Measurements from ENCODE around the gene SUPT5H.

Gene SUPT5H

GRCh38 chr19:39406656-39407409 lies 38.5 kb upstream of the SUPT5H start, which contains the start of gene ZFP36:
ZFP36 (plus strand) TSS chr19:39406847; CDS start chr19:39406905, 58 bp downstream.
- H3K4me3 Mint-ChIP-seq, result peak within 1 kb of the TSS; percentile 95
- no peaks in the 10 kb centered on the region for H3K9me3 Mint-ChIP-seq (ENCODE audit: low read depth)
- peaks cover 5% of the 10 kb centered on the region for H3K36me3 Mint-ChIP-seq
- H3K27ac Mint-ChIP-seq, result peak within 1 kb of the TSS; percentile 92
- H3K27me3 Mint-ChIP-seq, result no peaks in the 10 kb centered on the region
- peaks cover 53% of the 10 kb centered on the region for H3K4me1 Mint-ChIP-seq (ENCODE audit: low read depth)

DNA sequence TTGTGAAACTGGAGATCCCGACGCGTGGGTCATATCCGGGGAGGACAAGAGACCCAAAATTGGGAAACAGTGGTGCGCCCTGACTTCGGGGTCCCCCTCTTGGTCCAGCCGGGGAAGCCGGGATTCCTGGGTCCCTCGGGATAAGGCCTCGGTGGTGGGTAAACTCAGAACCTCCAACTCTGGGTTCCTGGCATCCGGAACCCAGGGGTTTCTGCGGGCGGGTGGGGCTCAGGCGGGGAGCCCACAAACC lies 38.0 kb upstream of the SUPT5H start:
- Mint-ChIP-seq H3K27ac (peak overlapping the region; percentile 92), H3K27me3 (no peaks in the 10 kb centered on the region), H3K9me3 (ENCODE audit: low read depth) (no peaks in the 10 kb centered on the region), H3K36me3 (peaks cover 5% of the 10 kb centered on the region), H3K4me1 (ENCODE audit: low read depth) (peaks cover 52% of the 10 kb centered on the region), H3K4me3 (peak overlapping the region; percentile 95)

- H3K27ac Mint-ChIP-seq, result peak overlapping the region; percentile 92
- peaks cover 5% of the 10 kb centered on the region for H3K36me3 Mint-ChIP-seq
- H3K27me3 Mint-ChIP-seq, result no peaks in the 10 kb centered on the region
- peaks cover 49% of the 10 kb centered on the region for H3K4me1 Mint-ChIP-seq (ENCODE audit: low read depth)
- no peaks in the 10 kb centered on the region for H3K9me3 Mint-ChIP-seq (ENCODE audit: low read depth)
- peak overlapping the region; percentile 95 for H3K4me3 Mint-ChIP-seq
These were observed 37.6 kb upstream of the SUPT5H start for GRCh38 chr19:39407660-39408391.

- H3K27me3 Mint-ChIP-seq, result no peaks in the 10 kb centered on the region
- H3K4me3 Mint-ChIP-seq, result peak overlapping the region; percentile 95
- H3K36me3 Mint-ChIP-seq, result peaks cover 5% of the 10 kb centered on the region
- H3K4me1 Mint-ChIP-seq (ENCODE audit: low read depth), result peaks cover 50% of the 10 kb centered on the region
- H3K9me3 Mint-ChIP-seq (ENCODE audit: low read depth), result no peaks in the 10 kb centered on the region
- peak overlapping the region; percentile 92 for H3K27ac Mint-ChIP-seq
These were observed 36.8 kb upstream of the SUPT5H start for GRCh38 chr19:39408392-39409207.

- peak overlapping the region; percentile 93 for H3K27ac Mint-ChIP-seq
- peak overlapping the region; percentile 95 for H3K4me3 Mint-ChIP-seq
- no peaks in the 10 kb centered on the region for H3K9me3 Mint-ChIP-seq (ENCODE audit: low read depth)
- H3K27me3 Mint-ChIP-seq, result no peaks in the 10 kb centered on the region
- peaks cover 5% of the 10 kb centered on the region for H3K36me3 Mint-ChIP-seq
- H3K4me1 Mint-ChIP-seq (ENCODE audit: low read depth), result peaks cover 53% of the 10 kb centered on the region
These were observed 36.0 kb upstream of the SUPT5H start for GRCh38 chr19:39409208-39410016.

DNA sequence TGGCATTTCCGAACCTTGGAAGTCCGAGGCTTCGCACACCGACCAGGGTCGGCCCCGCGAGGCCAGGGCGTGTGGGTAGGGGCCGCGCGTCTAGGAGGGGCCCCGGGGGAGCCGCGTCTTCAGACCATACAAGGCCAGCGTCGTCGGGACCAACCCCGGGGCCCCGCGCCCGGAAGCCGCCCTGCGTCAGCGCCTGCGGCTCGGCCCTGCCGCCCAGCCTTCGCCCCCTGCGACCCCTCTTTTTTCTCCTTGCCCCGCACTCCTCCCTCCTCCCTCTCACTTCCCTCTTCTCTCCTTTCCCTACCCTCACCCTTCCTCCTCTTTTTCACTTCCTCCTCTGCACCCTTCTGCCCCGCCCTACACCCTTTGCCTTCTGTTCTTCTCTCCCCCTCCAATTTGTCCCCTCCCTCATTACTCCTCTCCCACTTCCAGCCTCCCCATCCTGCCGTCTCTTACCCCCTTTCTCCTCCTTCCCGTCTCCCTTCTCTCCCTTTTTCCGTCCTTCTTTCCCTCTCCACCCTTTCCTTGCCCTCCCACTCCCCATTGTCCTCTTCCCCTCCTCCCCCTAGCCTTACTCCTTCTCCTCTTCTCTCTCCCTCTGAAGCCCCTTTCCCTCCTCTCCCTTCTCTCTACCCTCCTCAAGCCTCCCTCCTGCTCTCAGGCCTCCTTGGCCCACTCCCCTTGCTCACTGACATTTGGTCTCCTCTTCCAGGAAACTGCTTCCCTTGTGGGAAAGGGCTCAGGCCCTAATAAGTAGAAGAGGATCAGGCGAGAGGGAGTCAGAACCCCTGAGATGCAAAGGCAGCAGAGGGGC lies 35.2 kb upstream of the SUPT5H start:
- H3K27me3 Mint-ChIP-seq, result no peaks in the 10 kb centered on the region
- peak overlapping the region; percentile 84 for H3K4me3 Mint-ChIP-seq
- H3K4me1 Mint-ChIP-seq (ENCODE audit: low read depth), result peaks cover 51% of the 10 kb centered on the region
- H3K36me3 Mint-ChIP-seq, result peaks cover 5% of the 10 kb centered on the region
- H3K27ac Mint-ChIP-seq, result peak overlapping the region; percentile 93
- no peaks in the 10 kb centered on the region for H3K9me3 Mint-ChIP-seq (ENCODE audit: low read depth)

DNA sequence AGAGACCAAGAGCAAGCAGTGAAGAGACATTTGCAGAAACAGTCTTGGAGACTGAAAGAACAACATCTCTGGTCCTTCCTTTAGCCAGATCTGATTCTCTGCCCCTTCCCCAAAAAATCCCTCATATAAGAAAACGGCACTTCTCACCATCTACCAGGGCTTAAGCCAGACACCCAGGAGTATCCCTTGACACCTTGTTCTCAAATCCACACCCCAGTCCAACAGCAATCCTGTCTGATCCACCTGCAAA lies 34.6 kb upstream of the SUPT5H start:
- Mint-ChIP-seq H3K9me3 (ENCODE audit: low read depth) (no peaks in the 10 kb centered on the region), H3K36me3 (peaks cover 5% of the 10 kb centered on the region), H3K27me3 (no peaks in the 10 kb centered on the region), H3K4me3 (peak overlapping the region; percentile 84), H3K4me1 (ENCODE audit: low read depth) (peaks cover 45% of the 10 kb centered on the region), H3K27ac (peak overlapping the region; percentile 93)

DNA sequence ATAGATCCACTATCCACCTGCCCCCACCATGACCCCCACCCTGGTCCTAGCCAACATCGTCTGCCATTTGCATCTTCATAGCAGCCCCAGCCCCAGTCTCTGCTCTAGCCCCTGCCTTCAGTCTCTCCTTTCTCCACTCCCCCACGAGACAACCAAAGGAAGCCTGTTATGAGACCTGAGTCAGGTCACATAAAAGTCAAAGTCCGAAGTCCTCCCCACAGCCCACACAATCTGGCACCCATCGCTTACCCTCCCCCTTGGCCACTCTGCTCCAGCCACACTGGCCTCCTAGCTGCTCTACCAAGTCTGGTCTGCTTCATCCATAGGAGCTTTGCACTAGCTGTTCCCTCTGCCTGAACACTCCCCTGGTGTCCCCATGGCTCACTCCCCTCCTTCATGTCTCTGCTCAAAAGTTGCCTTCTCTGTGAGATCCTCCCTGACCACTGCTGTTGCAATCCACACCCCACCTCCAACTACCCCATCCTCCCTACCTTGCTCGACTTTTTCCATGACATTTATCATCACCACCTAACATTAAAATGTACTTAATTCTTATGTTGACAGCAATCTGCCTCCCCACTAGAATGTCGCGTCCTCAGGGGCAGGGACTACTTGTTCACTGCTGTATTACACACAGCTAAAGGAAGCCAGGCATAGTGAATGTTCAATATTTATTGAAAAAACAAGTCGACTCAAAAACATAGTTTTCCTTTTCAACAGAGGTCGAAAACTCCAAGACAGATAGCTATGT lies 34.1 kb upstream of the SUPT5H start:
- peaks cover 5% of the 10 kb centered on the region for H3K36me3 Mint-ChIP-seq
- H3K9me3 Mint-ChIP-seq (ENCODE audit: low read depth), result no peaks in the 10 kb centered on the region
- H3K4me3 Mint-ChIP-seq, result peak overlapping the region; percentile 84
- peaks cover 42% of the 10 kb centered on the region for H3K4me1 Mint-ChIP-seq (ENCODE audit: low read depth)
- peak overlapping the region; percentile 93 for H3K27ac Mint-ChIP-seq
- no peaks in the 10 kb centered on the region for H3K27me3 Mint-ChIP-seq

DNA sequence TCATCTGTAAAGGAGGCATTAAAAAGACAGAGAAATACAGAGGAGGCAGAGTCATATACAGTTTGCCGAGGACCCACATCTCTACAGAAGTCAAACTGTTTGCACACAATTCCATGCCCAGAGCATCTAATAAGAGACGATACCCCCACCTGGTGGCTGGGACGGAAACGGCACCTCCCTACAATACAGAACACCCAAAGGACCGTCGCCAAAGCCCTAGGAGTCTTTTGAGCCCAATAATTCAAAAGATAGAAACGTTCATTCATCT lies 33.6 kb upstream of the SUPT5H start:
- no peaks in the 10 kb centered on the region for H3K27me3 Mint-ChIP-seq
- no peaks in the 10 kb centered on the region for H3K9me3 Mint-ChIP-seq (ENCODE audit: low read depth)
- H3K4me3 Mint-ChIP-seq, result peak overlapping the region; percentile 84
- peak overlapping the region; percentile 93 for H3K27ac Mint-ChIP-seq
- peaks cover 5% of the 10 kb centered on the region for H3K36me3 Mint-ChIP-seq
- peaks cover 41% of the 10 kb centered on the region for H3K4me1 Mint-ChIP-seq (ENCODE audit: low read depth)

GRCh38 chr19:39412100-39412866 lies 33.1 kb upstream of the SUPT5H start, which contains the start of gene PLEKHG2:
PLEKHG2 (plus strand) TSS chr19:39412669; CDS start chr19:39414087, 1,418 bp downstream.
- Mint-ChIP-seq H3K36me3 (peaks cover 5% of the 10 kb centered on the region), H3K4me3 (peak within 1 kb of the TSS; percentile 84), H3K27ac (peak within 1 kb of the TSS; percentile 93), H3K9me3 (ENCODE audit: low read depth) (no peaks in the 10 kb centered on the region), H3K4me1 (ENCODE audit: low read depth) (peaks cover 41% of the 10 kb centered on the region), H3K27me3 (no peaks in the 10 kb centered on the region)

GRCh38 chr19:39412867-39413271 lies 32.5 kb upstream of the SUPT5H start:
- Mint-ChIP-seq H3K36me3 (peaks cover 5% of the 10 kb centered on the region), H3K4me3 (peak overlapping the region; percentile 84), H3K27ac (no peak overlapping the region), H3K9me3 (ENCODE audit: low read depth) (no peaks in the 10 kb centered on the region), H3K4me1 (ENCODE audit: low read depth) (peaks cover 40% of the 10 kb centered on the region), H3K27me3 (no peaks in the 10 kb centered on the region)

- H3K36me3 Mint-ChIP-seq, result peaks cover 5% of the 10 kb centered on the region
- H3K9me3 Mint-ChIP-seq (ENCODE audit: low read depth), result no peaks in the 10 kb centered on the region
These were observed 32.0 kb upstream of the SUPT5H start for GRCh38 chr19:39413272-39413910.

More at GRCh38 chr19:39413272-39413910, 32.0 kb upstream of the SUPT5H start:
- H3K27ac Mint-ChIP-seq, result peak overlapping the region; percentile 72
- peaks cover 38% of the 10 kb centered on the region for H3K4me1 Mint-ChIP-seq (ENCODE audit: low read depth)
- no peaks in the 10 kb centered on the region for H3K27me3 Mint-ChIP-seq
- peak overlapping the region; percentile 87 for H3K4me3 Mint-ChIP-seq

Data from activated naive CD8-positive, alpha-beta T cell (primary cell).